ENCODE results near the gene MAGI2. TPM values are rescaled to one million over a fixed set of nuclear protein-coding genes. Genes with fewer than 3 reads are reported as not detected.

MAGI2 gene
- total and polyA plus RNA-seq, 8 donors, result 6.1 to 9.2 (median 7.1) TPM

- H3K4me3 ChIP-seq, result no peak overlapping the region
- DNase-seq, result no peak
- no peaks in the 10 kb centered on the region for H3K9me3 ChIP-seq
- no peak overlapping the region for H3K27ac ChIP-seq
- H3K4me1 ChIP-seq, result no peaks in the 10 kb centered on the region
- H3K27me3 ChIP-seq, result no peaks in the 10 kb centered on the region
- H3K36me3 ChIP-seq, result no peaks in the 10 kb centered on the region
- intact Hi-C loops (cut with DNase I), result no loop called here
- TF ChIP-seq CTCF (IDR thresholded peaks at IDR 0.05), result no peak
- no peak for ATAC-seq
Measured at GRCh38 chr7:79436378-79436777, 17.1 kb downstream of the MAGI2 start.

GRCh38 chr7:79434867-79435266 is 18.6 kb downstream of the MAGI2 start:
- no peak for TF ChIP-seq CTCF (IDR thresholded peaks at IDR 0.05)
- H3K36me3 ChIP-seq, result no peaks in the 10 kb centered on the region
- no peak overlapping the region for H3K4me3 ChIP-seq
- H3K27me3 ChIP-seq, result no peaks in the 10 kb centered on the region
- intact Hi-C loops (cut with DNase I), result no loop called here
- H3K9me3 ChIP-seq, result no peaks in the 10 kb centered on the region
- DNase-seq (no peak), ATAC-seq (no peak)
- H3K4me1 ChIP-seq, result no peaks in the 10 kb centered on the region
- no peak overlapping the region for H3K27ac ChIP-seq

GRCh38 chr7:79434098-79434497 is 19.4 kb downstream of the MAGI2 start:
- no peak for DNase-seq
- Histone ChIP-seq H3K9me3 (no peaks in the 10 kb centered on the region), H3K4me3 (no peak overlapping the region), H3K27me3 (no peaks in the 10 kb centered on the region), H3K4me1 (no peaks in the 10 kb centered on the region), H3K36me3 (no peaks in the 10 kb centered on the region), H3K27ac (no peak overlapping the region)
- intact Hi-C loops (cut with DNase I), result no loop called here
- TF ChIP-seq CTCF (IDR thresholded peaks at IDR 0.05), result no peak
- no peak for ATAC-seq

- no peaks in the 10 kb centered on the region for H3K4me1 ChIP-seq
- H3K4me3 ChIP-seq, result no peak overlapping the region
- no peaks in the 10 kb centered on the region for H3K27me3 ChIP-seq
- DNase-seq, result no peak
- intact Hi-C loops (cut with DNase I), result no loop called here
- TF ChIP-seq CTCF (IDR thresholded peaks at IDR 0.05), result no peak
- no peaks in the 10 kb centered on the region for H3K9me3 ChIP-seq
- no peak for ATAC-seq
- H3K36me3 ChIP-seq, result no peaks in the 10 kb centered on the region
- no peak overlapping the region for H3K27ac ChIP-seq
Measured at GRCh38 chr7:79430391-79430790, 23.1 kb downstream of the MAGI2 start.

- ATAC-seq, result no peak
- intact Hi-C loops (cut with DNase I), result no loop called here
- no peak for TF ChIP-seq CTCF (IDR thresholded peaks at IDR 0.05)
- Histone ChIP-seq H3K4me3 (no peak overlapping the region), H3K4me1 (no peaks in the 10 kb centered on the region), H3K27me3 (no peaks in the 10 kb centered on the region), H3K27ac (no peak overlapping the region), H3K9me3 (no peaks in the 10 kb centered on the region), H3K36me3 (no peaks in the 10 kb centered on the region)
- no peak for DNase-seq
Measured at GRCh38 chr7:79425665-79426064, 27.8 kb downstream of the MAGI2 start.

All from left lung (tissue), 10 donors.